Endothelial cell (in vitro differentiated cells): ENCODE data around the gene MRPL36. TPM values are rescaled to one million over a fixed set of nuclear protein-coding genes. Genes with fewer than 3 reads are reported as not detected.

Experiments used
- DNase-seq: peaks from one replicate; pipeline ENCODE4 v3.0.0; 2021; ENCODE audit warnings: low spot score
- H3K27ac Mint-ChIP-seq: one replicate; pipeline ENCODE4 v1.8.0; 2021; ENCODE audit warnings: mixed read lengths, inconsistent platforms; ENCODE audit not compliant: unreplicated experiment
- H3K27me3 Mint-ChIP-seq: one replicate; pipeline ENCODE4 v1.8.0; 2021; ENCODE audit warnings: mild to moderate bottlenecking, moderate library complexity, mixed read lengths, inconsistent platforms; ENCODE audit not compliant: unreplicated experiment
- H3K36me3 Mint-ChIP-seq: one replicate; pipeline ENCODE4 v1.8.0; 2021; ENCODE audit warnings: mild to moderate bottlenecking, low read depth, mixed read lengths, inconsistent platforms; ENCODE audit not compliant: unreplicated experiment
- H3K4me1 Mint-ChIP-seq: one replicate; pipeline ENCODE4 v1.8.0; 2021; ENCODE audit warnings: mild to moderate bottlenecking, mixed read lengths, inconsistent platforms; ENCODE audit not compliant: unreplicated experiment
- H3K4me3 Mint-ChIP-seq: one replicate; pipeline ENCODE4 v1.8.0; 2021; ENCODE audit warnings: mild to moderate bottlenecking, mixed read lengths, inconsistent platforms; ENCODE audit not compliant: unreplicated experiment
- H3K9me3 Mint-ChIP-seq: one replicate; pipeline ENCODE4 v1.8.0; 2021; ENCODE audit warnings: mixed read lengths, inconsistent platforms; ENCODE audit not compliant: unreplicated experiment
- total RNA-seq: library from RNA; stranded (reverse); fragmentation: NEBNext Ultra II Directional; extraction: Animal tissue kit (Norgen Biotek cat#: 25700); gene quantifications from one replicate; pipeline ENCODE4 v1.2.1, GENCODE V29; 2021; ENCODE audit not compliant: unreplicated experiment
- TF ChIP-seq, protein P1 (sequence below): fragments of 200-600 bp; sonication (generic); IDR thresholded peaks from one replicate; pipeline ENCODE4 v1.5.0; 2021; ENCODE audit warnings: antibody characterized with exemption; ENCODE audit not compliant: unreplicated experiment

Gene MRPL36
- total RNA-seq, 1 donor from 2014 or later, result 32.5 TPM

DNA sequence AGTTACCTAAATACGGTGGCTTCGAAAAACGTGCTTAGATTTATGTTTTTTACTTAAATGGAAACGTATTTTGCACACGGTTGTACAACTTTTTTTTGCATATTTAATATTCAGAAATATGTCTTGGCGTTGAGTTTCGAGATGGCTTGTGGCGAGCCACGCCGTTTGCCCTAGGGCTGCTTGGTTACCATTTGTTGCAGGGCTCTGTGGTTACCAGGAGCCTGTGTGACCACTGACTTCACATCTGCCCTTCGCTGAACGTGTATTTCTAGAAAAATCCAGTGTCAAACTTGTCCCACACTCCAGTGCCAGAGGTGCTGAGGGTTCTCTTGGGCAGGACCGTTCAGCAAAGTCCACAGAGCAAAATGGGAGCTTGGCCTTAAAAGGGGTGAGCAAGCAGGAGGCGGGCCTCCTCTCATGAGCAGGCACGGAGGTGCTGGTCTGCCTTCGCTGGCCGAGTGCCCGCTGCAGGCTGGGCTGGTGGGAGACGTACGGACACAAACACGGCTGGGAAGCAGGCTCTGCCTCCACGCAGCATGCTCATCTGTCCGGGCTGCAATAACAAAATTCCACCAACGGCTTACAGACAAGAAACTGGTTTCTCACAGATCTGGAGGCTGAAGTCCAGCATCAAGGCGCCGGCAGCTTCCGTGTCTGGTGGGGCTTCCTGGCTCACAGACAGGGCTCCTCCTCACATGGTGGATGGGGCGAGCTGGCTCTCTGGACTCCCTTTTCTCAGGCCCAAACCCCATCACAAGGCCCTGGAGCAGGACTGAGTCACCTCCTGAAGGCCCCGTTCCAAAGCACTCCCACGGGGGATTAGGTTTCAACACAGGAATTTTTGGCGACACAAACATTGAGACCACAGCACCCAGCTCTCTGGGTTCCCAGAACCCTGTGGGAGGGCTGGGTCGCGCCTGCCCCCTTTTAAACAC is 5.4 kb downstream of the MRPL36 start:
- Mint-ChIP-seq H3K9me3 (no peaks in the 10 kb centered on the region), H3K27me3 (peaks cover 5% of the 10 kb centered on the region), H3K36me3 (peaks cover 4% of the 10 kb centered on the region), H3K4me1 (peaks cover 26% of the 10 kb centered on the region), H3K27ac (no peak overlapping the region), H3K4me3 (no peak overlapping the region)
- DNase-seq, result no peak
- TF ChIP-seq, protein P1, sequence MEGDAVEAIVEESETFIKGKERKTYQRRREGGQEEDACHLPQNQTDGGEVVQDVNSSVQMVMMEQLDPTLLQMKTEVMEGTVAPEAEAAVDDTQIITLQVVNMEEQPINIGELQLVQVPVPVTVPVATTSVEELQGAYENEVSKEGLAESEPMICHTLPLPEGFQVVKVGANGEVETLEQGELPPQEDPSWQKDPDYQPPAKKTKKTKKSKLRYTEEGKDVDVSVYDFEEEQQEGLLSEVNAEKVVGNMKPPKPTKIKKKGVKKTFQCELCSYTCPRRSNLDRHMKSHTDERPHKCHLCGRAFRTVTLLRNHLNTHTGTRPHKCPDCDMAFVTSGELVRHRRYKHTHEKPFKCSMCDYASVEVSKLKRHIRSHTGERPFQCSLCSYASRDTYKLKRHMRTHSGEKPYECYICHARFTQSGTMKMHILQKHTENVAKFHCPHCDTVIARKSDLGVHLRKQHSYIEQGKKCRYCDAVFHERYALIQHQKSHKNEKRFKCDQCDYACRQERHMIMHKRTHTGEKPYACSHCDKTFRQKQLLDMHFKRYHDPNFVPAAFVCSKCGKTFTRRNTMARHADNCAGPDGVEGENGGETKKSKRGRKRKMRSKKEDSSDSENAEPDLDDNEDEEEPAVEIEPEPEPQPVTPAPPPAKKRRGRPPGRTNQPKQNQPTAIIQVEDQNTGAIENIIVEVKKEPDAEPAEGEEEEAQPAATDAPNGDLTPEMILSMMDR, result no peak

DNA sequence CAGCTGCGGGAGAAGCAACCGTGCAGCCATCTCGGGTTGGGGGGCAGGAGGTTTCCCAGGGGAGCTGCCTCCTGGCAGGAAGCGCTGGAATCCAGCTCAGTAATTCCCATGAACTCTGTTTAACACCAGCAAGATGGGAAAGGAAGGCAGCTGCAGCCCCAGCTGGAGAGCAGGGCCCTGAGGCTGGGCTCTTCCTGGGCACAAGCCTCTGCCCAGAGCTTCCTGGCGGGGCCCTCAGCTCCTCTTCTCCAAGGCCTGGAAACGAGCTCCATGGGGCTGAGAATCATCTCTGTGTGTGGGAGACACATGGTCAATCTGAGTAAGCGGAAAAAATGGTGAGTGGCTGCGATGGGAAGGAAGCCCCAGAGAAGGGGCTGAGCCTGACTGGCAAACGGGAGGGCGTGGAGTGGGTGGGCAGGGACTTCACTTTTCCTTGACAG is 6.3 kb downstream of the MRPL36 start:
- Mint-ChIP-seq H3K36me3 (peaks cover 4% of the 10 kb centered on the region), H3K9me3 (no peaks in the 10 kb centered on the region), H3K27me3 (peaks cover 2% of the 10 kb centered on the region), H3K4me1 (peaks cover 24% of the 10 kb centered on the region), H3K27ac (no peak overlapping the region), H3K4me3 (no peak overlapping the region)
- no peak for DNase-seq
- TF ChIP-seq, protein P1, result no peak

DNA sequence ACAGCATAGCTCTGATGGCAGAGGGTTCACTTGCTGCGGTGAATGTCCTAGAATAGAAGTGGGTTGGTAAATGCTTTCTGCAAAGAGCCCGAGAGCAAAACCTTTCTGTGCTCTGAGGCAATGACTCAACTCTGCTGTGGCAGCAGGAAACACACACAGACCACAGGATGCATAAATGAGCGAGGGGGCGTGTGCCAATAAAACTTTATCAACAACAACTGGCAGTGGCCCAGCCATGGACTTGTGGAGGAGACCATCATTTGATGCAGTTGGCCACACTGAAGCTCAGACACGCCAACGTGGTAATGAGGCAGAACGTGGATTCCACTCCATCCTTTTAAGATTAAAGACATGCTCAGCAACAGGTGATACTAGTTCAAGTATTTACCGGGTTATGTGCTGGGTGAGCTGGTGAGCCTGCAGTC is 6.8 kb downstream of the MRPL36 start:
- no peak overlapping the region for H3K27ac Mint-ChIP-seq
- peaks cover 24% of the 10 kb centered on the region for H3K4me1 Mint-ChIP-seq

DNA sequence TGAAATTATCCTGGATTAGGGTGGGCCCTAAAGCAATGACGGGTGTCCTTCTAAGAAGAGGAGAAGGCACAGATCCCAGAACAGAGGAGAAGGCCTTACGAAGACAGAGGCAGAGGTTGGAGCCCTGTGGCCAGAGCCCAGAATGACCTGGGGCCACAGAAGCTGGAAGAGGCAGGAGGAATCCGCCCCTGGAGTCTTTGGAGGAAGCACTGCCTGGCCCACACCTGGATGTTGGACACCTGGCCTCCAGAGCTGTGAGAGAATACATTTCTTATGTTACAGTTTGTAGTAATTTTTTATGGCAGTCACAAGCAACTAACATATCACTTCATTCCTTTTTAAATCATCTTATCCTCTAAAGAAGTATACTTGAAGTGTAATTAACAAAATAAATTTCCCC is 8.5 kb downstream of the MRPL36 start:
- Mint-ChIP-seq H3K36me3 (peaks cover 4% of the 10 kb centered on the region), H3K4me3 (no peak overlapping the region), H3K27me3 (peaks cover under 1% of the 10 kb centered on the region), H3K27ac (no peak overlapping the region), H3K9me3 (no peaks in the 10 kb centered on the region), H3K4me1 (peaks cover 24% of the 10 kb centered on the region)
- TF ChIP-seq, protein P1, result no peak
- DNase-seq, result no peak

More for the DNA sequence above, 6.8 kb downstream of the MRPL36 start:
- Mint-ChIP-seq H3K27me3 (peaks cover 2% of the 10 kb centered on the region), H3K9me3 (no peaks in the 10 kb centered on the region), H3K36me3 (peaks cover 4% of the 10 kb centered on the region), H3K4me3 (no peak overlapping the region)
- TF ChIP-seq, protein P1, result no peak
- DNase-seq, result no peak
